ENCODE results near the gene ZNF215. TPM values are rescaled to one million over a fixed set of nuclear protein-coding genes. Genes with fewer than 3 reads are reported as not detected.
"Not testable (repeated sequence)": the region's sequence is repeated elsewhere in the genome, so short reads cannot be mapped to it uniquely, and the experiment has no call there.

Gene ZNF215
- total RNA-seq, 3 donors from 2014 or later = 3.0 to 7.5 (median 5.1) TPM

- intact Hi-C loops (cut with DNase I, micrococcal nuclease) = no loop called here
- Histone ChIP-seq H3K9me3 (no peaks in the 10 kb centered on the region), H3K36me3 (ENCODE audit: low read depth) (no peaks in the 10 kb centered on the region), H3K4me3 (no peak overlapping the region), H3K4me1 (ENCODE audit: low read depth) (no peaks in the 10 kb centered on the region)
- ATAC-seq = no peak
- no peak for DNase-seq
- no peak for TF ChIP-seq CTCF (IDR thresholded peaks at IDR 0.05)
Measured at GRCh38 chr11:6941970-6942369, 15.7 kb downstream of the ZNF215 start.

- intact Hi-C loops (cut with DNase I, micrococcal nuclease) = no loop called here
- ATAC-seq = no peak
- no peak for TF ChIP-seq CTCF (IDR thresholded peaks at IDR 0.05)
Measured at GRCh38 chr11:6943131-6943530, 16.9 kb downstream of the ZNF215 start.

GRCh38 chr11:6954248-6954647 lies 28.0 kb downstream of the ZNF215 start:
- H3K36me3 ChIP-seq (ENCODE audit: low read depth); H3K4me3 ChIP-seq; ATAC-seq; H3K9me3 ChIP-seq; intact Hi-C loops (cut with DNase I, micrococcal nuclease); H3K4me1 ChIP-seq (ENCODE audit: low read depth): not testable (repeated sequence)
- DNase-seq = peak in 1 of 3 donors; percentile 16

More at GRCh38 chr11:6943131-6943530, 16.9 kb downstream of the ZNF215 start:
- Histone ChIP-seq H3K4me3 (no peak overlapping the region), H3K36me3 (ENCODE audit: low read depth) (no peaks in the 10 kb centered on the region), H3K9me3 (no peaks in the 10 kb centered on the region), H3K4me1 (ENCODE audit: low read depth) (no peaks in the 10 kb centered on the region)
- no peak for DNase-seq

GRCh38 chr11:6962141-6962540 lies 35.9 kb downstream of the ZNF215 start:
- Histone ChIP-seq H3K4me3 (no peak overlapping the region), H3K36me3 (ENCODE audit: low read depth) (no peaks in the 10 kb centered on the region), H3K4me1 (ENCODE audit: low read depth) (no peaks in the 10 kb centered on the region), H3K9me3 (peaks cover 3% of the 10 kb centered on the region)
- ATAC-seq = no peak
- DNase-seq = no peak
- intact Hi-C loops (cut with DNase I, micrococcal nuclease) = no loop called here
- no peak for TF ChIP-seq CTCF (IDR thresholded peaks at IDR 0.05)

GRCh38 chr11:6962673-6963072 lies 36.4 kb downstream of the ZNF215 start:
- ATAC-seq = no peak
- Histone ChIP-seq H3K4me3 (no peak overlapping the region), H3K4me1 (ENCODE audit: low read depth) (no peaks in the 10 kb centered on the region), H3K9me3 (peaks cover 8% of the 10 kb centered on the region), H3K36me3 (ENCODE audit: low read depth) (no peaks in the 10 kb centered on the region)
- no peak for DNase-seq
- no peak for TF ChIP-seq CTCF (IDR thresholded peaks at IDR 0.05)
- intact Hi-C loops (cut with DNase I, micrococcal nuclease) = no loop called here

GRCh38 chr11:6968816-6969215 lies 42.6 kb downstream of the ZNF215 start:
- H3K36me3 ChIP-seq (ENCODE audit: low read depth) = no peaks in the 10 kb centered on the region
- H3K4me1 ChIP-seq (ENCODE audit: low read depth) = no peaks in the 10 kb centered on the region
- DNase-seq (no peak), ATAC-seq (no peak)
- TF ChIP-seq CTCF (IDR thresholded peaks at IDR 0.05) = no peak
- peaks cover 10% of the 10 kb centered on the region for H3K9me3 ChIP-seq
- no peak overlapping the region for H3K4me3 ChIP-seq
- intact Hi-C loops (cut with DNase I, micrococcal nuclease) = no loop called here

GRCh38 chr11:6969854-6970253 lies 43.6 kb downstream of the ZNF215 start:
- H3K36me3 ChIP-seq (ENCODE audit: low read depth); H3K4me1 ChIP-seq (ENCODE audit: low read depth); H3K4me3 ChIP-seq; intact Hi-C loops (cut with DNase I, micrococcal nuclease); DNase-seq; ATAC-seq: not testable (repeated sequence)
- peaks cover 10% of the 10 kb centered on the region for H3K9me3 ChIP-seq
